SU-DHL-6 (cell line): ENCODE measurements around the gene ASPN.

ENCODE experiments used
- H2AFZ ChIP-seq: fragments of 200-600 bp; sonication (generic); 2 replicates; pipeline ENCODE4 v1.6.1; 2014; ENCODE audit warnings: low read depth, mild to moderate bottlenecking, moderate library complexity, mixed read lengths, antibody characterized with exemption, low read length; ENCODE audit not compliant: severe bottlenecking
- H3F3A ChIP-seq: fragments of 200-600 bp; shearing (Covaris generic); 2 replicates; pipeline ENCODE4 v1.6.0; 2016; ENCODE audit warnings: antibody characterized with exemption, mild to moderate bottlenecking; ENCODE audit not compliant: insufficient read depth
- H3K27ac ChIP-seq: fragments of 200-600 bp; sonication (generic); 2 replicates; pipeline ENCODE4 v1.5.1; 2016; ENCODE audit warnings: low read depth, mild to moderate bottlenecking, low read length, moderate library complexity, mixed read lengths
- H3K27me3 ChIP-seq: fragments of 200-600 bp; sonication (generic), shearing (Covaris generic); 2 replicates; pipeline ENCODE4 v1.6.0; 2014; ENCODE audit warnings: mild to moderate bottlenecking, low read length
- H3K36me3 ChIP-seq: fragments of 200-600 bp; sonication (generic); 2 replicates; pipeline ENCODE4 v1.6.1; 2014; ENCODE audit warnings: mild to moderate bottlenecking, low read length, mixed read lengths
- H3K4me2 ChIP-seq: fragments of 300-600, 200-600 bp; shearing (Covaris generic), sonication (generic); 2 replicates; pipeline ENCODE4 v1.6.0; 2014; ENCODE audit warnings: low read length, low read depth, mild to moderate bottlenecking; ENCODE audit not compliant: poor library complexity, severe bottlenecking
- H3K4me3 ChIP-seq: fragments of 200-600 bp; sonication (generic); 2 replicates; pipeline ENCODE4 v1.5.1; 2014; ENCODE audit warnings: antibody characterized with exemption, low read length, mild to moderate bottlenecking, mixed read lengths; ENCODE audit not compliant: insufficient read depth, poor library complexity, severe bottlenecking
- H3K79me2 ChIP-seq: fragments of 200-600 bp; sonication (generic); 2 replicates; pipeline ENCODE4 v1.6.1; 2014; ENCODE audit warnings: mild to moderate bottlenecking, low read length, moderate library complexity; ENCODE audit not compliant: insufficient read depth
- H3K9ac ChIP-seq: fragments of 200-600 bp; sonication (generic); 2 replicates; pipeline ENCODE4 v1.7.0; 2014; ENCODE audit warnings: mild to moderate bottlenecking, low read length
- H3K9me2 ChIP-seq: fragments of 200-600 bp; sonication (generic); replicated peaks from 2 replicates; pipeline ENCODE4 v1.6.1; 2014; ENCODE audit warnings: low read length; ENCODE audit not compliant: insufficient read depth
- H3K9me3 ChIP-seq: fragments of 200-600 bp; sonication (generic); 2 replicates; pipeline ENCODE4 v1.6.1; 2014; ENCODE audit warnings: low read length, mixed read lengths; ENCODE audit not compliant: insufficient read depth
- H4K20me1 ChIP-seq: fragments of 200-600 bp; sonication (generic); 2 replicates; pipeline ENCODE4 v1.6.1; 2014; ENCODE audit warnings: low read depth, mild to moderate bottlenecking, antibody characterized with exemption, low read length, moderate library complexity, mixed read lengths
- CTCF ChIP-seq: fragments of 200-600 bp; sonication (generic); IDR thresholded peaks from one replicate; pipeline ENCODE4 v1.5.1; 2017; ENCODE audit warnings: antibody characterized with exemption, mild to moderate bottlenecking, low read length, moderate library complexity; ENCODE audit not compliant: insufficient read depth, poor library complexity, severe bottlenecking
- EZH2phosphoT487 ChIP-seq: fragments of 200-600 bp; sonication (generic), shearing (Covaris generic); conservative IDR thresholded peaks from 2 replicates; pipeline ENCODE4 v1.6.1; 2018; ENCODE audit warnings: mild to moderate bottlenecking, antibody characterized with exemption, low read length, moderate library complexity, mixed read lengths

Gene ASPN

DNA sequence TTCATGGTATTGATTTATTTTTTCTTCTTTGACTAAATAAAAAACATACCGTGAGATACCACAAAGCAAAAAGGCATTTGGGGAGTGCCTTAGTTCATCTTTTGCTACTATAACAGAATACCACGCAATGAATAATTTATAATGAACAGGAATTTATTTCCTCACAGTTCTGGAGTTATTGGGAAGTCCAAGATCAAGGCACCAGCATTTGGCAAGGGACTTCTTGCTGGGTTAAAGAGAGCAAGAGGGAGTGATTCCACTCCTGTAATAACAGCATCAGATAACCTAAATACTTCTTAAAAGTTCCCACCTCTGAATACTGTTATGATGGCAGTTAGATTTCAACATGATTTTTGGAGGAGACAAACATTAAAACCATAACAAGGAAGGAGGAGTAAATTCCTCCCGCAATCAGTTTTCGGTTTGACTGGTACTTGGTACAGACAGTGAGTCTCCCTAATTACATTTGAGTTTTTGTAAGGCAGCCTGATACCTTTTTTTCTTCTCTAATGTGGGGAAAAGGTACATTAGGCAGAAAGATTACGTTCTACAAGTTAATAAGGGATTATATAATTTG is 49.2 kb downstream of the ASPN start:
- Histone ChIP-seq H3K36me3 (no peaks in the 10 kb centered on the region), H3K27ac (no peak overlapping the region), H3K9me3 (no peaks in the 10 kb centered on the region), H3K9ac (no peak overlapping the region), H3K79me2 (no peaks in the 10 kb centered on the region), H3K27me3 (no peaks in the 10 kb centered on the region), H3F3A (no peaks in the 10 kb centered on the region; the same call in 1 of the 2 replicates), H2AFZ (no peak overlapping the region), H3K9me2 (no peaks in the 10 kb centered on the region), H3K4me2 (no peak overlapping the region), H4K20me1 (no peaks in the 10 kb centered on the region), H3K4me3 (no peak overlapping the region)
- no peak for TF ChIP-seq EZH2phosphoT487
- no peak for TF ChIP-seq CTCF

GRCh38 chr9:92432350-92432749 is 50.0 kb downstream of the ASPN start:
- Histone ChIP-seq H3K9ac (no peak overlapping the region), H3K27ac (no peak overlapping the region), H3F3A (no peaks in the 10 kb centered on the region; the same call in 1 of the 2 replicates), H3K36me3 (no peaks in the 10 kb centered on the region), H3K79me2 (no peaks in the 10 kb centered on the region), H3K4me2 (no peak overlapping the region), H3K27me3 (no peaks in the 10 kb centered on the region), H3K4me3 (no peak overlapping the region), H2AFZ (no peak overlapping the region), H3K9me3 (no peaks in the 10 kb centered on the region), H3K9me2 (no peaks in the 10 kb centered on the region), H4K20me1 (no peaks in the 10 kb centered on the region)
- TF ChIP-seq CTCF (no peak), EZH2phosphoT487 (no peak)

GRCh38 chr9:92429836-92430235 is 52.5 kb downstream of the ASPN start:
- TF ChIP-seq EZH2phosphoT487: no peak
- TF ChIP-seq CTCF: no peak

More at GRCh38 chr9:92429836-92430235, 52.5 kb downstream of the ASPN start:
- H3K9me2 ChIP-seq: no peaks in the 10 kb centered on the region
- H4K20me1 ChIP-seq: no peaks in the 10 kb centered on the region
- no peak overlapping the region for H3K4me3 ChIP-seq
- H3K4me2 ChIP-seq: no peak overlapping the region
- H3F3A ChIP-seq: no peaks in the 10 kb centered on the region
- H3K9me3 ChIP-seq: no peaks in the 10 kb centered on the region
- no peak overlapping the region for H2AFZ ChIP-seq
- H3K9ac ChIP-seq: no peak overlapping the region
- H3K36me3 ChIP-seq: no peaks in the 10 kb centered on the region
- no peak overlapping the region for H3K27ac ChIP-seq
- H3K27me3 ChIP-seq: no peaks in the 10 kb centered on the region
- H3K79me2 ChIP-seq: no peaks in the 10 kb centered on the region
